Raji (cell line): ENCODE measurements around the gene CDS2.

Experiments used
- POLR2A ChIP-seq: IDR thresholded peaks from 2 replicates; pipeline ENCODE4 v1.6.1; 2011; ENCODE audit warnings: low read depth, low read length, control low read depth; ENCODE audit not compliant: insufficient read depth

CDS2 gene

DNA sequence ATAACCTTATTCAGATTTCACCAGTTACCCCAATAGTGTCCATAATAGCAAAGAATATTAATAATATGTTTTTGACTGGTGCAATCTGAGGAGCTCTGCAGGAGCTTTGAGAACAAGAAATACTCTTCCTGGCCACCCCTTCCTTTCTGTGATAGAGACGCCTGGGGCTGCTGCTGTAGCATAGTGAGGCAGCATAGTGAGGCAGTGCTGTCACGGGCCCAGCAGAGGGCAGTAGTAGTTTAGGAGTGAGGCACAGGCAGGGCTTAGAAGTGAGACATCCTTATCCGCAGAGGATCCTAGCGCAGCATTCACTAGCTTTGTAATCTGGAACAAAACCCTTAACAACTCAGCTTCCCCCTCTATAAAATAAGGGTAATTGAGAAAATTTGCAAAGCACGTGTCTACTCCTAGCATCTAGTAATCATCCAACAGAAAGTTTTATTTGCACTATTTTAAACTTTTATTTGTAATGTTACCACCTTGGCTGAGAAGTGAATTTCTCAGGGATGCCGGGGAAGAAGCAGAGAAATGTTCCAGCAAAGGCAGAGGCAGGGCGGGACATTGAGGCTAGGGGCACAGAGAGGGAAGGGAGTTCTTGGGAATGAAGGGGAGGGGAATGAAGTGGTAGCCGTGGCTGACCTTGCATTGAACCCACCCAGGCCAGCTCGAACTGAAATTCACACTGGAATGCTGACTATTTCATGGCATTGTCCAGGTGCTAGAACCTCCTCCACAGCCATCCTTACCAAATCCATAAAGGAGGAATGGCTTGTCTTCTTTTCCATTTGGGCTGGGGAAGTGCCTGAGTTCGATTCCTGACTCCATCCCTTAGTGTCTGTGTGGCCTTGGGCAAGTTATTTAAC lies 78.8 kb downstream of the CDS2 start:
- no peak for TF ChIP-seq POLR2A

- TF ChIP-seq POLR2A = no peak
These were observed 80.3 kb downstream of the CDS2 start for GRCh38 chr20:5207138-5207537.

DNA sequence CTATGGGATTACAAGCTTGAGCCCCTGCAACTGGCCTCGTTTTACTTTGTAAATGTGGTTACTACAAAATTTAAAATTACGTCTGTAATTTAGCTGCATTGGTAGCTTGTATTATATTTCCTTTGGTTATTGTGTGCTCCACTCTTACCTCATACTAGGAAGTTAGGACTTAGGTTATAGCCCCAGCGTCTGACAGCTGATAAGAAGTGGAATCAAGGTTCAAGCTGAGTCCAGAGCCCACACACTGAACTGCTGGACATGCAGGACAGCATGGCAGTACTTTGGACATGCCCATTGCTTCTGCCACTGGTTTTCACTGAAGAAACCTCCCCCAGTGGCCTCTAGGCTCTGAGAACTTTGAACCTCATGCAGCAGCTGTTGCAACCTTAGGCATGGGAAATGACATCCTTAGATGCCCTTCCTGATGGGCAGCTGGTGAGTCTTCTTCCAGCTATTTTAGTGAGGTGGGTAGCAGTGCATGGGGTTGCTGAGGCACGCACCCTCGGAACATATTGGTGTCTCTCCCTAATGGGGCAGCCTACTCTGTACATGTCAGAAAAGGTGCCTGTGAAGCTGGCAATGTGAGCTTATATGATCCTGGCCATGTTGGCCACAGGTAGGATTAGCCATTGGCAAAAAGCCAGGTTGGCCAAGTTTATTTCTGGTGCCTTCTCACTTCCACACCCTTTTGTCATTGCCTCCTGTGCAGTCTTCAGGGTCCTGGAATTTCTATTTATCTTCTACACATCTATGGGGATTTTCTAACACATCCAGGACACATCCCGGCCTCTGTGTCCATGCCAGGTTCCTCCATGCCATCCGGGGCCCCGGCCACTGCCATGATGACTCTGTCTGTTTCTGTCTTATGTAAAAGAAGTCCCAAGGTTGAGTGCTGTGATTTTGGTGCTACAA lies 85.3 kb downstream of the CDS2 start:
- no peak for TF ChIP-seq POLR2A

GRCh38 chr20:5212907-5213487 lies 86.2 kb downstream of the CDS2 start:
- no peak for TF ChIP-seq POLR2A

GRCh38 chr20:5214826-5215225 lies 88.0 kb downstream of the CDS2 start:
- TF ChIP-seq POLR2A = no peak

DNA sequence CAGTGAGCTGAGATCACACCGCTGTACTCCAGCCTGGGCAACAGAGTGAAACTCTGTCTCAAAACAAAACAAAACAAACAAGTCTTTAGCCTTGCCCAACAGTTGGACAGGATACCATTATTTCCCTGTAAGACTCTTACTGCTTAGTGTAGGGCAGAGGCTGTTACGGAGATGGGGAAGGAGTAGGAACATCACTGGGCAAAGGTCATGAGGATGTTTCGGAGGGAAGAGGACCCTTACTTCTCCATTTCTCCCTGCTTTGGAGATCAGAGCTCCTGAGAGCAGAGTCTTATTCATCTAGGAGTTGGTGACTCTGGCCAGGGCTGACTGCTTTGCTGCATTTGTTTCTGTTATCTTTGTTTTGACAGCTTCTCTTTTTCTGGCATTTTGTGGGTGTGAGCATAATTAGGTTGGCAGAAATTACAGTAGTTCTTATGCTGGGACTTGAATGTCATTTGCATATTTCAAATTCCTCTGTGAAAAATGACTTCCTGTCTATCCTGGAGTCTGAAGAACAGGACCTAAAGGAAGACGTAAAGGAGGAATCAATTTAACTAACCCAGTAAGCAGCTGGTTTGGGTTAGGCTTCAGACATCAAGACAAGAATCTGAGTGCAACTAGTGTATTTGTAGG lies 89.0 kb downstream of the CDS2 start:
- TF ChIP-seq POLR2A = no peak

DNA sequence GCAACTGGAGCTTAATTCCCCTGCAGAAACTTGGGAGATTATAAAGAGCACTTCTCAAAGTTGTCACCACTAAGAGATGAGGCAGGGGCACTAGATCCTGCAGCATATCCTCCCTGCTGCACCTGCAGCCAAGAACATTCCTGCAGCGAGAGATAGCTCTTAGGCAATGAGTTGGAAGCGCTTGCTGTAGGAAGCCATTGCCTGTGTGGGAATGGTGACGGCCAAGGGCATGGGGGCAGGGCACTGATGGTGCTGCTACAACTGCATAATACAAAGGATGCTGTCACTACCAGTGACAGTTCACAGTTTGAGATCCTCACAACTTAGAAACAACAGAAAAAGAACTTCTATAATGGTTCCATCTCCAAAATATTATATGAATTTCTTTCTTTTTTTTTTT lies 89.9 kb downstream of the CDS2 start:
- no peak for TF ChIP-seq POLR2A

DNA sequence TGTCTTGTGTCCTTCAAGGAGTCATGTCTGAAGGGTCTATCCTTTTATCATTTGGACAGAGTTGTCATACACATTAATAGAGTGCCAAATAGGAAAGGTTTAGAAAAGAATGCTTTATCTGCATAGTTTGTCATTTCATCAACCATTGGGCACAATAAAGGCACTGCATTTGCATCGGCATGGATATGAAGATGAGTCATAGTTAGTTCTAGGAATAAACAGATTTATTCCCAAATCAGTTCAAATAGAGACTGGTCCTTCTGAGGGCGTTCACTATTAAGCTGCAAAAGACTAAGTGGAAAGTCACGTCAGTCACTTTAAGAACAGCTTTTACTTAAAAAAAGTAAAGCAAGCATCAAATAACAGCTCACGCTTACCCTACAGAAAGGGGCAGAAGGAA lies 90.8 kb downstream of the CDS2 start:
- no peak for TF ChIP-seq POLR2A

- TF ChIP-seq POLR2A = no peak
These were observed 93.7 kb downstream of the CDS2 start for GRCh38 chr20:5220321-5221060.

DNA sequence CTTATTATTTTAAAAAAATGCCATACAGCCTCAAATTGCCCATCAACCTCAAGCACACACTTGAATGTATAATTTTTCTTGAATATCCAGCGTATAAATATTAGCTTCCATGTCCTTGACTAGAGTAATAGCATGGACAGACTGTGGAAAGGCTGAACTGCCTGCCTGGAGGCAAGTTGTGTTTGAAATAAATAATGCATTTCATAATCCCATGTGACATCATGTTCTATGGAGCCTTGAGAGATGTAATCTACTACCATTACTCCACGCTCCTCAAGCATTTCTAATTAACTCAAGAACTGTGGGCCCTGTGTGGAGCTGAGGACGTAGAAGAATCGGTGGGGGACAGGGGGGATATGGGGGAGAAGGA lies 94.2 kb downstream of the CDS2 start:
- no peak for TF ChIP-seq POLR2A

GRCh38 chr20:5222919-5223634 lies 96.3 kb downstream of the CDS2 start:
- TF ChIP-seq POLR2A = no peak

DNA sequence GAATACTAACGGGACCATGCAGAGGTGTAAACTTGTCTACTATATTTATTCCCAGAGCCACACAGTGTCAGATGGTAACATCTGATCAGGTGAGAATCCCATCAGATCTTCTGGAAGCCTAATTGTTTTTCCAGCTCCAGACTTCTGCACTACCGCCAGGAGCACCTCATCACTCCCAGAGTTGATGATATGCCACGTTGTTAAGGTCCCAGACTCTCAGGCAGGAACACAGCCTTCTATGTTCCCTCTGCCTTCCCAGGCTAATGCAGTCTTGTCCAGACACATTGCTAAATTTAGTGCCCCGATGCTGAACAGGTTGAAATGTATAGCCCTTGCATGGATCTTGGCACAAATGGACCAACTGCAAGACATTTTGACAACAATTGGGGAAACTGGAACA lies 103.7 kb downstream of the CDS2 start:
- TF ChIP-seq POLR2A = no peak

GRCh38 chr20:5234158-5234557 lies 107.3 kb downstream of the CDS2 start:
- TF ChIP-seq POLR2A = no peak

DNA sequence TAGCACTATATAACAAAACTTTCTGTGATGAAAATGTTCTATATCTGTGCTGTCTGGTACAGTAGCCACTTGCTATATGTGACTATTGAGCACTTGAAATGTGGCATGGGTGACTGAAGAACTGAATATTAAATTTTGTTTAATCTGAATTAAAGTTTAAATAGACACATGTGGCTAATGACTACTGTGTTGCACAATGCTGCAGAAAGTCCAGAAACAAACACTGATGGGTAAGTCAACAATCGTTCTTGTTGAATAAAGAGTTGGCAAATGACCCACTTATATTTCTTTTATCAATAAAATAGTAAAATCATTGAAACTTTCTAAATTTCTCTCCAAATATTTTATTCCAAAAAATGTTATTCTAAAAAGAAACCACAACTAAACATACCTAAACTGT lies 108.2 kb downstream of the CDS2 start:
- no peak for TF ChIP-seq POLR2A
